ENCODE results near the gene KCNMB3.

DNA sequence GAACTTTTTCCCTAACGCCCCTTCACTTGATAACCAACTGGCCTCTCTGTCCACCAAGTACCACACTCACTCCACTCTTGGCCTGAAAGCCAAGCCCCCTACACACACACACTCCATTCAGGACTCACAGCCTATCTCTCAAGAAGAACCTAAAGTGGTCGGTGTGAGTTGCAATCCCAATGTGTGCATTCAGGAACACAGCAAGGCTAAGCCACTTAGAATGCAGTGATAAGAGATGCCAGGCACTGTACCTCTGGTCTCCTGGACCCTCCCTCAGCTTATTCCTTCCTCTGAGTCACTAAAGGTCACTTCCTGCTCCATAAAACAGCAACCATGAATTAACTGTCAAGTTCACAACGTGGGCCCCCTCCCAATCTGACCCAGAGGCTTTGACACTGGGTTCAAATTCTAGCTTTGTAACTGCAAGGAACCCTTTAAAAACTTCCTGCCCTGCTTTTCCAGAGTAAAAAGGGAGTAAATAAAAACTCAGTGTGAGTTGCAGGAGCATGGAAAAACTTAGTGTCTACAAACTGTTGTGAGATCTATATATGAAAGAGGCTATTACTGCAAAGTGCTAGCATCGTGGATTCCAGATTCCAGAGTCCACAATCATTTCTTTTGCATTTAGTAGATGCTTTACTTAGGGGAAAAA is 17.6 kb upstream of the KCNMB3 start:
- TF ChIP-seq, protein P1, sequence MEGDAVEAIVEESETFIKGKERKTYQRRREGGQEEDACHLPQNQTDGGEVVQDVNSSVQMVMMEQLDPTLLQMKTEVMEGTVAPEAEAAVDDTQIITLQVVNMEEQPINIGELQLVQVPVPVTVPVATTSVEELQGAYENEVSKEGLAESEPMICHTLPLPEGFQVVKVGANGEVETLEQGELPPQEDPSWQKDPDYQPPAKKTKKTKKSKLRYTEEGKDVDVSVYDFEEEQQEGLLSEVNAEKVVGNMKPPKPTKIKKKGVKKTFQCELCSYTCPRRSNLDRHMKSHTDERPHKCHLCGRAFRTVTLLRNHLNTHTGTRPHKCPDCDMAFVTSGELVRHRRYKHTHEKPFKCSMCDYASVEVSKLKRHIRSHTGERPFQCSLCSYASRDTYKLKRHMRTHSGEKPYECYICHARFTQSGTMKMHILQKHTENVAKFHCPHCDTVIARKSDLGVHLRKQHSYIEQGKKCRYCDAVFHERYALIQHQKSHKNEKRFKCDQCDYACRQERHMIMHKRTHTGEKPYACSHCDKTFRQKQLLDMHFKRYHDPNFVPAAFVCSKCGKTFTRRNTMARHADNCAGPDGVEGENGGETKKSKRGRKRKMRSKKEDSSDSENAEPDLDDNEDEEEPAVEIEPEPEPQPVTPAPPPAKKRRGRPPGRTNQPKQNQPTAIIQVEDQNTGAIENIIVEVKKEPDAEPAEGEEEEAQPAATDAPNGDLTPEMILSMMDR (IDR thresholded peaks at IDR 0.05), result no peak
- no peak for TF ChIP-seq POLR2A (IDR thresholded peaks at IDR 0.05)

Data from body of pancreas (tissue), 4 donors.